ENCODE results near the gene BRF1.
"Not testable (repeated sequence)": the region's sequence is repeated elsewhere in the genome, so short reads cannot be mapped to it uniquely, and the experiment has no call there.

Gene BRF1

GRCh38 chr14:105300542-105301102 is at the start of gene BRF1:
Gene BRF1, minus strand, starts transcription at chr14:105301001. Its CDS starts 372 bp downstream, at chr14:105300629.
- DNase-seq: peak; percentile 96

GRCh38 chr14:105349992-105350391 is 49.2 kb upstream of the BRF1 start:
- DNase-seq: no peak

- no peak for DNase-seq
These were observed 48.3 kb upstream of the BRF1 start for GRCh38 chr14:105348945-105349699.

GRCh38 chr14:105348169-105348944 is 47.6 kb upstream of the BRF1 start:
- no peak for DNase-seq

GRCh38 chr14:105347587-105347968 is 46.8 kb upstream of the BRF1 start:
- no peak for DNase-seq

- DNase-seq: no peak
These were observed 46.2 kb upstream of the BRF1 start for GRCh38 chr14:105346876-105347586.

- DNase-seq: no peak
These were observed 45.4 kb upstream of the BRF1 start for GRCh38 chr14:105346200-105346533.

- DNase-seq: peak; percentile 99
These were observed 42.4 kb upstream of the BRF1 start for GRCh38 chr14:105343194-105343593.

- no peak for DNase-seq
These were observed 40.3 kb upstream of the BRF1 start for GRCh38 chr14:105340821-105341733.

GRCh38 chr14:105337966-105338741 is 37.4 kb upstream of the BRF1 start:
- no peak for DNase-seq

- no peak for DNase-seq
These were observed 36.6 kb upstream of the BRF1 start for GRCh38 chr14:105337433-105337832.

GRCh38 chr14:105336477-105337287 is 35.9 kb upstream of the BRF1 start:
- peak; percentile 36 for DNase-seq

GRCh38 chr14:105335735-105336476 is 35.1 kb upstream of the BRF1 start:
- peak; percentile 93 for DNase-seq

- DNase-seq: not testable (repeated sequence)
These were observed 34.4 kb upstream of the BRF1 start for GRCh38 chr14:105335231-105335542.

- DNase-seq: no peak
These were observed 33.8 kb upstream of the BRF1 start for GRCh38 chr14:105334383-105335230.

GRCh38 chr14:105333613-105334364 is 33.0 kb upstream of the BRF1 start:
- DNase-seq: no peak

- DNase-seq: no peak
These were observed 32.3 kb upstream of the BRF1 start for GRCh38 chr14:105333020-105333490.

- DNase-seq: no peak
These were observed 31.6 kb upstream of the BRF1 start for GRCh38 chr14:105332350-105332874.
